ENCODE results near the gene VAMP7. TPM values are rescaled to one million over a fixed set of nuclear protein-coding genes. Genes with fewer than 3 reads are reported as not detected.

VAMP7 gene
- total RNA-seq, 1 experiment from 2014 or later = 31.5 TPM

DNA sequence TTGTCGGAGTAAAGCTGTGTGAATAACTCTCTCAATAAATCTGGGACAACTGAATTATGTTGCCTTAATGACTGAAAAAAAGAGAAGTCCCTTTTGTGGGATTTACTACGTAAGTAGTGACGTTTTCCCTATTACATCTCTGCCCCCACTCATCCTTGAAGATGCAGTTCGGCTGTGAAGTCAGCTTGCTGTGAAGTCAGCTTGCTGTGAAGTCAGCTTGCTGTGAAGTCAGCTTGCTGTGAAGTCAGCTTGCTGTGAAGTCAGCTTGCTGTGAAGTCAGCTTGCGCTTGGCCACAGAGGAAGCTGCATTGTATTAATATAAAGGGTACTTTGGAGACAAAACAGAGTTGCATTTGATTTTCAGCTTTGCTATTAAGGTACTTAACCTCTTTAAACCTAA, 8.0 kb upstream of the VAMP7 start:
- BruUV-seq (replicated peaks) = no TSS peak
- H3K36me3 Mint-ChIP-seq (ENCODE audit: insufficient read depth, unreplicated experiment) = no peaks in the 10 kb centered on the region

GRCh38 chrX:155874571-155875244, 6.4 kb upstream of the VAMP7 start:
- TF ChIP-seq, protein P1, sequence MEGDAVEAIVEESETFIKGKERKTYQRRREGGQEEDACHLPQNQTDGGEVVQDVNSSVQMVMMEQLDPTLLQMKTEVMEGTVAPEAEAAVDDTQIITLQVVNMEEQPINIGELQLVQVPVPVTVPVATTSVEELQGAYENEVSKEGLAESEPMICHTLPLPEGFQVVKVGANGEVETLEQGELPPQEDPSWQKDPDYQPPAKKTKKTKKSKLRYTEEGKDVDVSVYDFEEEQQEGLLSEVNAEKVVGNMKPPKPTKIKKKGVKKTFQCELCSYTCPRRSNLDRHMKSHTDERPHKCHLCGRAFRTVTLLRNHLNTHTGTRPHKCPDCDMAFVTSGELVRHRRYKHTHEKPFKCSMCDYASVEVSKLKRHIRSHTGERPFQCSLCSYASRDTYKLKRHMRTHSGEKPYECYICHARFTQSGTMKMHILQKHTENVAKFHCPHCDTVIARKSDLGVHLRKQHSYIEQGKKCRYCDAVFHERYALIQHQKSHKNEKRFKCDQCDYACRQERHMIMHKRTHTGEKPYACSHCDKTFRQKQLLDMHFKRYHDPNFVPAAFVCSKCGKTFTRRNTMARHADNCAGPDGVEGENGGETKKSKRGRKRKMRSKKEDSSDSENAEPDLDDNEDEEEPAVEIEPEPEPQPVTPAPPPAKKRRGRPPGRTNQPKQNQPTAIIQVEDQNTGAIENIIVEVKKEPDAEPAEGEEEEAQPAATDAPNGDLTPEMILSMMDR (IDR thresholded peaks at IDR 0.05; ENCODE audit: insufficient read depth in 1 of 2, low read depth in 1 of 2, low read length in 1 of 2, severe bottlenecking in 1 of 2, unreplicated experiment in 1 of 2) = no peak
- Histone ChIP-seq H3K4me1 (no peaks in the 10 kb centered on the region), H3K36me3 (ENCODE audit: control insufficient read depth, insufficient read depth, low read length) (no peaks in the 10 kb centered on the region), H3K4me3 (ENCODE audit: low read depth, low read length) (no peak overlapping the region), H3K27me3 (replicated peaks; ENCODE audit: control insufficient read depth, insufficient read depth, low read length) (no peaks in the 10 kb centered on the region), H3K9me3 (no peaks in the 10 kb centered on the region)
- no TSS peak for BruUV-seq (replicated peaks)
- Mint-ChIP-seq H3K4me1 (ENCODE audit: low read depth, unreplicated experiment) (peaks cover 5% of the 10 kb centered on the region), H3K27ac (ENCODE audit: unreplicated experiment) (no peak overlapping the region), H3K27me3 (ENCODE audit: insufficient read depth, unreplicated experiment) (peaks cover 2% of the 10 kb centered on the region), H3K36me3 (ENCODE audit: insufficient read depth, unreplicated experiment) (no peaks in the 10 kb centered on the region), H3K4me3 (ENCODE audit: unreplicated experiment) (no peak overlapping the region), H3K9me3 (ENCODE audit: unreplicated experiment) (peaks cover 3% of the 10 kb centered on the region)
- intact Hi-C loops (cut with micrococcal nuclease; ENCODE audit: unreplicated experiment) = no loop called here
- POLR2A ChIA-PET = no interaction called here
- CTCF ChIA-PET = no interaction called here
- no peak for DNase-seq

More for the DNA sequence above, 8.0 kb upstream of the VAMP7 start:
- CTCF ChIA-PET = no interaction called here
- Histone ChIP-seq H3K36me3 (ENCODE audit: control insufficient read depth, insufficient read depth, low read length) (no peaks in the 10 kb centered on the region), H3K27me3 (replicated peaks; ENCODE audit: control insufficient read depth, insufficient read depth, low read length) (no peaks in the 10 kb centered on the region), H3K4me3 (ENCODE audit: low read depth, low read length) (no peak overlapping the region), H3K9me3 (no peaks in the 10 kb centered on the region), H3K4me1 (no peaks in the 10 kb centered on the region)
- TF ChIP-seq, protein P1 (IDR thresholded peaks at IDR 0.05; ENCODE audit: insufficient read depth in 1 of 2, low read depth in 1 of 2, low read length in 1 of 2, severe bottlenecking in 1 of 2, unreplicated experiment in 1 of 2) = no peak
- Mint-ChIP-seq H3K9me3 (ENCODE audit: unreplicated experiment) (peaks cover 16% of the 10 kb centered on the region), H3K4me3 (ENCODE audit: unreplicated experiment) (no peak overlapping the region), H3K27ac (ENCODE audit: unreplicated experiment) (no peak overlapping the region), H3K27me3 (ENCODE audit: insufficient read depth, unreplicated experiment) (peaks cover 2% of the 10 kb centered on the region), H3K4me1 (ENCODE audit: low read depth, unreplicated experiment) (no peaks in the 10 kb centered on the region)
- DNase-seq = no peak
- POLR2A ChIA-PET = no interaction called here
- intact Hi-C loops (cut with micrococcal nuclease; ENCODE audit: unreplicated experiment) = no loop called here

GRCh38 chrX:155876704-155877103, 4.4 kb upstream of the VAMP7 start:
- H3K27ac Mint-ChIP-seq (ENCODE audit: unreplicated experiment) = no peak overlapping the region
- TF ChIP-seq, protein P1 (IDR thresholded peaks at IDR 0.05; ENCODE audit: insufficient read depth in 1 of 2, low read depth in 1 of 2, low read length in 1 of 2, severe bottlenecking in 1 of 2, unreplicated experiment in 1 of 2) = no peak
- no peaks in the 10 kb centered on the region for H3K36me3 ChIP-seq (ENCODE audit: control insufficient read depth, insufficient read depth, low read length)
- H3K4me1 Mint-ChIP-seq (ENCODE audit: low read depth, unreplicated experiment) = peaks cover 9% of the 10 kb centered on the region
- BruUV-seq (replicated peaks) = no TSS peak
- ChIA-PET POLR2A (no interaction called here), CTCF (no interaction called here)
- no peak overlapping the region for H3K4me3 Mint-ChIP-seq (ENCODE audit: unreplicated experiment)
- H3K9me3 ChIP-seq = no peaks in the 10 kb centered on the region
- intact Hi-C loops (cut with micrococcal nuclease; ENCODE audit: unreplicated experiment) = no loop called here
- no peaks in the 10 kb centered on the region for H3K9me3 Mint-ChIP-seq (ENCODE audit: unreplicated experiment)
- peaks cover 7% of the 10 kb centered on the region for H3K36me3 Mint-ChIP-seq (ENCODE audit: insufficient read depth, unreplicated experiment)
- H3K4me3 ChIP-seq (ENCODE audit: low read depth, low read length) = no peak overlapping the region
- no peak for DNase-seq
- peaks cover 2% of the 10 kb centered on the region for H3K27me3 Mint-ChIP-seq (ENCODE audit: insufficient read depth, unreplicated experiment)
- no peaks in the 10 kb centered on the region for H3K4me1 ChIP-seq
- H3K27me3 ChIP-seq (replicated peaks; ENCODE audit: control insufficient read depth, insufficient read depth, low read length) = no peaks in the 10 kb centered on the region

All from Caco-2 (cell line).